PC-9 (cell line): ENCODE results near the gene GMIP. TPM values are rescaled to one million over a fixed set of nuclear protein-coding genes. Genes with fewer than 3 reads are reported as not detected.
"Not testable (repeated sequence)": the region's sequence is repeated elsewhere in the genome, so short reads cannot be mapped to it uniquely, and the experiment has no call there.

Experiments
- BruUV-seq: library from RNA; stranded (reverse); fragments of 400-500 nt; replicated peaks from 2 replicates; lab custom pipeline; 2021; lab: Mats Ljungman, UMichigan
- CTCF ChIA-PET: fragments of 300-600 bp; sonication (Branson Sonifier 250); formaldehyde crosslinking; loops from one replicate; lab custom pipeline; 2022; ENCODE audit warnings: antibody characterized with exemption; lab: Charles Lee
- POLR2A ChIA-PET: fragments of 300-600 bp; sonication (Branson Sonifier 250); formaldehyde crosslinking; loops from one replicate; lab custom pipeline; 2022; ENCODE audit warnings: antibody characterized with exemption; ENCODE audit not compliant: unreplicated experiment; lab: Charles Lee
- DNase-seq, 2 experiments: peaks; one replicate each; pipeline versions ENCODE4 v3.0.0 to v3.0.0-alpha.2; 2015 to 2022; ENCODE audit warnings: mixed read lengths in 1 of 2
- H2AFZ ChIP-seq: fragments of 200-600 bp; sonication (generic); 2 replicates; pipeline ENCODE4 v1.8.1; 2017; ENCODE audit warnings: antibody characterized with exemption
- H3F3A ChIP-seq: fragments of 200-600 bp; sonication (generic); 2 replicates; pipeline ENCODE4 v1.8.1; 2017; ENCODE audit warnings: antibody characterized with exemption, mild to moderate bottlenecking, low read depth; ENCODE audit not compliant: insufficient read depth
- H3K27ac ChIP-seq: fragments of 200-600 bp; sonication (generic); 2 replicates; pipeline ENCODE4 v1.6.1; 2016; ENCODE audit warnings: mixed run types
- H3K27me3 ChIP-seq: fragments of 200-600 bp; sonication (generic); 2 replicates; pipeline ENCODE4 v1.6.1; 2016; ENCODE audit warnings: low read depth, mixed run types; ENCODE audit not compliant: insufficient read depth
- H3K36me3 ChIP-seq: fragments of 200-600 bp; sonication (generic); 2 replicates; pipeline ENCODE4 v1.6.1; 2016; ENCODE audit warnings: low read depth, mixed run types
- H3K4me1 ChIP-seq: fragments of 200-600 bp; sonication (generic); replicated peaks from 2 replicates; pipeline ENCODE4 v1.6.1; 2016; ENCODE audit warnings: mixed run types; ENCODE audit not compliant: insufficient read depth
- H3K4me2 ChIP-seq: fragments of 200-600 bp; sonication (generic); 2 replicates; pipeline ENCODE4 v1.6.1; 2017; ENCODE audit warnings: mixed run types
- H3K4me3 ChIP-seq: fragments of 200-600 bp; sonication (generic); 2 replicates; pipeline ENCODE4 v1.6.1; 2016; ENCODE audit warnings: mixed run types
- H3K79me2 ChIP-seq: fragments of 200-600 bp; sonication (generic); 2 replicates; pipeline ENCODE4 v1.6.1; 2017; ENCODE audit warnings: low read depth, mixed run types
- H3K9me2 ChIP-seq: fragments of 200-600 bp; sonication (generic); 2 replicates; pipeline ENCODE4 v1.8.1; 2017; ENCODE audit warnings: mild to moderate bottlenecking; ENCODE audit not compliant: insufficient read depth
- H3K9me3 ChIP-seq: fragments of 200-600 bp; sonication (generic); 2 replicates; pipeline ENCODE4 v1.8.1; 2016; ENCODE audit warnings: low read depth; ENCODE audit not compliant: insufficient read depth
- H4K20me1 ChIP-seq: fragments of 200-600 bp; sonication (generic); 2 replicates; pipeline ENCODE4 v1.8.1; 2017; ENCODE audit not compliant: insufficient read depth
- CTCF ChIP-seq: fragments of 200-600 bp; sonication (generic); conservative IDR thresholded peaks from 2 replicates; pipeline ENCODE4 v1.6.1; 2017; ENCODE audit warnings: mixed run types, antibody characterized with exemption, mild to moderate bottlenecking, moderate library complexity
- EZH2 ChIP-seq: fragments of 200-600 bp; sonication (generic); IDR thresholded peaks from 2 replicates; pipeline ENCODE4 v1.8.0; 2017; ENCODE audit warnings: antibody characterized with exemption, low read depth
- intact Hi-C: fragments of 100-400 bp; cut with micrococcal nuclease; formaldehyde crosslinking; loops from one replicate; pipeline ENCODE4 v1.10.0; 2022; ENCODE audit not compliant: unreplicated experiment
- total RNA-seq: library from RNA; stranded (reverse); gene quantifications from 2 replicates; pipeline ENCODE4 v1.2.3, GENCODE V29; 2021

GMIP gene
- total RNA-seq, 1 experiment from 2014 or later, result 15.4 TPM

GRCh38 chr19:19687090-19687489 lies 43.6 kb upstream of the GMIP start:
- Histone ChIP-seq H4K20me1 (no peaks in the 10 kb centered on the region), H3K79me2 (no peaks in the 10 kb centered on the region), H3K27me3 (no peaks in the 10 kb centered on the region), H3K9me3 (peaks cover 17% of the 10 kb centered on the region), H3F3A (no peaks in the 10 kb centered on the region; the same call in 1 of the 2 replicates), H3K4me3 (no peak overlapping the region), H2AFZ (no peak overlapping the region), H3K27ac (no peak overlapping the region), H3K4me2 (no peak overlapping the region), H3K4me1 (no peaks in the 10 kb centered on the region), H3K9me2 (no peaks in the 10 kb centered on the region), H3K36me3 (no peaks in the 10 kb centered on the region)
- no peak for DNase-seq
- ChIA-PET POLR2A (no interaction called here), CTCF (no interaction called here)
- intact Hi-C loops, result no loop called here
- TF ChIP-seq EZH2 (no peak), CTCF (no peak)
- BruUV-seq, result no TSS peak

- no peaks in the 10 kb centered on the region for H3K36me3 ChIP-seq
- intact Hi-C loops, result no loop called here
- no peaks in the 10 kb centered on the region for H3K9me2 ChIP-seq
- ChIA-PET CTCF (no interaction called here), POLR2A (no interaction called here)
- TF ChIP-seq EZH2 (no peak), CTCF (no peak)
- no peak overlapping the region for H3K4me2 ChIP-seq
- no TSS peak for BruUV-seq
- peaks cover 17% of the 10 kb centered on the region for H3K9me3 ChIP-seq
- H3K4me3 ChIP-seq, result no peak overlapping the region
- H3K79me2 ChIP-seq, result no peaks in the 10 kb centered on the region
- DNase-seq, result no peak
- no peaks in the 10 kb centered on the region for H4K20me1 ChIP-seq
- no peaks in the 10 kb centered on the region for H3K4me1 ChIP-seq
- no peaks in the 10 kb centered on the region; the same call in 1 of the 2 replicates for H3F3A ChIP-seq
- H2AFZ ChIP-seq, result no peak overlapping the region
- H3K27me3 ChIP-seq, result no peaks in the 10 kb centered on the region
- no peak overlapping the region for H3K27ac ChIP-seq
These were observed 43.1 kb upstream of the GMIP start for GRCh38 chr19:19686580-19686979.

GRCh38 chr19:19686119-19686518 lies 42.7 kb upstream of the GMIP start:
- BruUV-seq, H3K4me3 ChIP-seq, H3K27me3 ChIP-seq, H3K9me2 ChIP-seq, DNase-seq, H3F3A ChIP-seq, H3K79me2 ChIP-seq, POLR2A ChIA-PET, H2AFZ ChIP-seq, CTCF ChIA-PET, H4K20me1 ChIP-seq, H3K36me3 ChIP-seq, H3K4me1 ChIP-seq, H3K4me2 ChIP-seq, H3K27ac ChIP-seq, intact Hi-C loops: not testable (repeated sequence)
- peaks cover 19% of the 10 kb centered on the region for H3K9me3 ChIP-seq
